Measurements from ENCODE around the gene MAMDC2.
A peak's percentile ranks its signal among the peaks of the same experiment; 100 is the strongest.
"Not testable (repeated sequence)": the region's sequence is repeated elsewhere in the genome, so short reads cannot be mapped to it uniquely, and the experiment has no call there.

Gene MAMDC2

DNA sequence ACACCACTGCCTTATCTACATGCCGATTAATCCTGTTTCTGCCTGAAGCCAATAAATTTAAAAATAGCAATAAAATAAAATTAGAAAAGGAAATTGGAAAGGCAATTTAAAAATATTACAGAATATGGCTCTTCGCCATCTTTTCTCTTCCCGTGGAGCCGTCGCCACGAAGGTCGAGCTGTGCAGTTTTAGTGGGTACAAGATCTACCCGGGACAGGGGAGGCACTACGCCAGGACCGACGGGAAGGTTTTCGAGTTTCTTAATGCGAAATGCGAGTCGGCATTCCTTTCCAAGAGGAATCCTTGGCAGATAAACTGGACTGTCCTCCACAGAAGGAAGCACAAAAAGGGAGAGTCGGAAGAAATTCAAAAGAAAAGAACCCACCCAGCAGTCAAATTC, 173.4 kb downstream of the MAMDC2 start:
- DNase-seq = no peak

DNA sequence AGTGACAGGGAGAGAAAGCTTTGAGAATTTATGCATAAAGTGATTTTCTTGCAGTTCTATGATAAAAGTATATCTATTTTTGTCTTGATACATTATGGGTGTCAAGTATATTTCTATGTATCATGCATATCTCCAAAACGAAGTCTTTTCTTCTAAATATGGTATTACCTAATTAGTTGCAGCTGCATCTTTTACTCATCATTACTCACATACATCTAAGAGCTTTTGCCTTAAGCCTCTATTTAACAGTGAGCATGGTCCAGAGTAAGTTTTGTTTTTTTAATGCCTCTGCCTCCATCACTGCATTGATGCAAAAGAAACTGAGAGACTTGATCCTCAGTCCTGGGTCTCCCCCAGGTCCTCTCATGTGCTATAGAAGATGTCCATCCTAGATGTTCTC, 175.1 kb downstream of the MAMDC2 start:
- DNase-seq = no peak

DNA sequence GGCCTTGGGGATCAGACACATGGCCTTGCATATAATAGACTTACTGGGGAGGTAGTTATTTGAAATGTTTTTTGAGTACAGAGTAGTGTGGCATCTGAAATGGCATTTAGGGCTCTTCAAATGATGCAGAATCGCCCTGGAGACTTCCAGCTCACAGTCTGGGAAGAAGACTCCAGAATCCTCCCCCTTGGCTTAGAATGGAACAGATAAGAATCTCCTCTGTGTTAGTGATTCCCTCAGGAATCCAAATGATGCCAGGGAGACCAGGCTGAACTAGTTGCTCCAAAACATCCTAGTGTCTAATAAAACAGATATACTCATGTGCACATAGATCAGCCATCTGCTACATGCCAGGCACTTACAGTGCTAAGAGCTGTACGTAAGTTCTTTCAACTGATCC, 176.6 kb downstream of the MAMDC2 start:
- DNase-seq = no peak

DNA sequence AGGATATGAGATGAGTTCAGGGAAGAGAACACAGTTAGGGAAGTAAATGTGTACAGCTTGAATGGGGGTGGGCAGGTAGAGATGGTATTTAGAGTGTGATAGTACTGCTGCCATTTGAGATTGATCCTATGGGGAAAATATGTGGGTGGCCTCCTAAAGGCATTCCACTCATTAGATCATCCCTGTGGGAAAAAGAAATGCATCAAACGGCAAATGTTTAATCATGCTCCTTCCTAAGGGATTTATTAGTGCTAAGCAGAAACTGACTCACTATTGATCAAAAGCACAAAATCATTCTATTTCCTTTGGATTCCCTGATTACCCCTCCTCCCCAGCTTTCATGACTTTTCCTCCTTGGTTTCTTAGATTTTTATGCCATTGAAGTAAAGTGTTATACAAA, 178.7 kb downstream of the MAMDC2 start:
- DNase-seq = no peak

DNA sequence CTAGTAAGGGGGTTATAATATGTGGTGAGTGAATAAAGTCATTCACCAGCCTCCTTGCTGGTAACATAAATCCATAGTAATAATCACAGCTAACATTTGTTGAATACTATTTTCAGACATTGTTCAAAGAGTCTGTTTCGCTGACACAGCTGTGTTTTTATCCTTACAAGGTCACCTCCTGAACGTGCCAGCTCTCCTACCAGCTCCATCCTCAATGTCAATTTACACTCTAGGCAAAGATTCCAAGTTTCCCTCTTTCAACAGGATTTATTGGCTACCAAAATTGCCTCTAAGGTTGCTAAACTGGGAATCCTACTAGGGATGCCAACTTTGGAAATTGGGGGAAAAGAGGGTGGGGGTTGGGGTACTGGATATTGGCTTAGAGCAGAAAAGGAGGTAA, 184.5 kb downstream of the MAMDC2 start:
- no peak for DNase-seq

DNA sequence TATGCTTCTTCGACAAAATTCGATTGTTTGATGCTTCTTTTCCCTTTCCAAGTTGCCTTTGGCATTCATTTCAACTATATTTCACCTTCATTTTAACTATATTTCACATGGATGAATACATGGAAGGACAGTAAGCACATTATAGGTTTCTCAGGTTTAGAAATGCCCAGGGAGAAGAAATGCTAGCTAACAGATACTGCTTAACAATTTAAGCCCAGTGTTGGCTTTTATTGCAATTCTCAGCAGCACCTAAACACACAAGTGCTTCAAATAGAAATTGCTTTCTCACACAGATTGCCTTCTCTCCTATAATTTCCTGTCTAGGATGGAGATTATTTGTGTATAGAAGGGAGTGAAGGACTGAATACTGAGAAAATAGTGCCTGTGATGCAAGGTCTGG, 185.0 kb downstream of the MAMDC2 start:
- no peak for DNase-seq

DNA sequence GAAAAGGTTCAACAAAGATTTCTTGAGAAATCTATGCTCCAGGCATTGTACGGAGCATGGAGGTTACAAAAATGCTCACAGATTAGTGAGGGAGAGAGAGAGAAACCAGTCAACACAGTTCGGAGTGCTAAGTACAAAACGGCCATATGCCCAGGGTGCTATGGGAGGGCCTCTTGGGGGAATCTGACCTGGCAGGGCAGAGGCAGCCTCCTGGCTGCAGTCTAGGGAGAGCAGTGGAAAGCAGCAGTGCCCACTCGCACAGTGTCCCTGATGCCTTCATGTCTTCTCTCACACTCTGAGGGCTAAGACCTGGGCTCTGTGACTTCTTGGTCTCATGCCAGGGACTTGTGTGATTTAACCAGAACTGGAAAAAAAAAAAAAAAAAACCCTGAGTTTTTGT, 185.4 kb downstream of the MAMDC2 start:
- no peak for DNase-seq

DNA sequence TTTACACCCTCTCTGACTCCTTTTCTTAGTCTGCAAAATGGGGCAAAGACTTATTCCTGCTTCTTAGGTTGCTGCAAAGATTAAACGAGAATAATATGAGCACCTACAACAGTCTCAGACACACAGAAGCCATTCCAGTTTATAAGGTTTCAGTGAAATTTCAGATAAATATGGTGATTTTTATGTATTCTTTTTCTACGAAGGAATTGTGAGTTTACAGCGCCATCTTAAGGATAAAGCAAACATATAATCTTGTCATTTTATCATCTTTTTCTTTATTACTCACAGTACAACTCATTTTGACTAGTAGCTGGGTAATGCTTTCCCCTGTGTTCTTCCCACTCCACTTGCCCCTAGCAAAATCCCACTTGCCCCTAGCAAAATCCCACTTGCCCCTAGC, 185.9 kb downstream of the MAMDC2 start:
- DNase-seq = no peak

DNA sequence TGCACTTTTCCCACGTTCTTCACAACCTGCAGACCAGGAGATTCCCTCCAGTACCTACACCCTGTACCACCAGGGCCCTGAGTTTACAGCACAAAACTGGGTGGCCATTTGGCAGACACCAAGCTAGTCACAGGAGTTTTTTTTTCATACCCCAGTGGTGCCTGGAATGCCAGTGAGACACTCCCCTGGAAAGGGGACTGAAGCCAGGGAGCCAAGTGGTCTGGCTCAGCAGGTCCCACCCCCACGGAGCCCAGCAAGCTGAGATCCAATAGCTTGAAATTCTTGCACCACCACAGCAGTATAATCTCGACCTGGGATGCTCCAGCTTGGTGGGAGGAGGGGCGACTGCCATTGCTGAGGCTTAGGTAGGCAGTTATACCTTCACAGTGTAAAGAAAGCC, 188.8 kb downstream of the MAMDC2 start:
- no peak for DNase-seq

DNA sequence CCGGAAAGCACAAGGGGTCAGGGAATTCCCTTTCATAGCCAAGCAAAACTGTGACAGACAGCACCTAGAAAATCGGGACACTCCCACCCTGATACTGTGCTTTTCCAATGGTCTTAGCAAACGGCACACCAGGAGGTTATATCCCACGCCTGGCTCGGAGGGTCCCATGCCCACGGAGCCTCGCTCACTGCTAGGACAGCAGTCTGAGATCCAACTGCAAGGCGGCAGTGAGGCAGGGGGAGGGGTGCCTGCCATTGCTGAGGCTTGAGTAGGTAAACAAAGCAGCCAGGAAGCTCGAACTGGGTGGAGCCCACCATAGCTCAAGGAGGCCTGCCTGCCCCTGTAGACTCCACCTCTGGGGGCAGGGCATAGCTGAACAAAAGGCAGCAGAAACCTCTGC, 190.6 kb downstream of the MAMDC2 start:
- not testable (repeated sequence) for DNase-seq

DNA sequence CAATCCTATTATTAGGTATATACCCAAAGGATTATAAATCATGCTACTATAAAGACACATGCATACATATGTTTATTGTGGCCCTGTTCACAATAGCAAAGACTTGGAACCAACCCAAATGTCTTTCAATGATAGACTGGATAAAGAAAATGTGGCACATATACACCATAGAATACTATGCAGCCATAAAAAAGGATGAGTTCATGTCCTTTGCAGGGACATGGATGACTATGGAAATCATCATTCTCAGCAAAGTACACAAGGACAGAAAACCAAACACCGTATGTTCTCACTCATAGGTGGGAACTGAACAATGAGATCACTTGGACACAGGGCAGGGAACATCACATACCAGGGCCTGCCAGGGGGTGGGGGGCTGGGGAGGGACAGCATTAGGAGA, 202.3 kb downstream of the MAMDC2 start:
- not testable (repeated sequence) for DNase-seq

DNA sequence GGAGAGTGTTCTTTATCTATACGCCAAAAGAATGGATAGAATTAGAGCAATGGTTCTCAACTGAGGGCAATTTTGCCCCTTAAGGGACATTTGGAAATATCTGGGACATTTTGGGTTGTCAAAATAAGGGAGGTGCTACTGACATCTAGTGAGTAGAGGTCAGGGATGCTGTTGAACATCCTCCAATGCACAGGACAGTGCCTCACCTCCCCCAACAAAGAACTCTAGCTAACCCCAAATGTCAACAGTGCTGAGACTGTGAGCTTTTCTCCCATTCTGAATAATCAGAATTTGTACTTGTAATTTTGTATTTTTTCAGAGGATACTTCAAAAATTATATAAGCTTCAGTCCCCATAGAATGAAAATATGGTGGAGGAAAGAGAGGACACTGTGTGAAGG, 206.6 kb downstream of the MAMDC2 start:
- DNase-seq = no peak

DNA sequence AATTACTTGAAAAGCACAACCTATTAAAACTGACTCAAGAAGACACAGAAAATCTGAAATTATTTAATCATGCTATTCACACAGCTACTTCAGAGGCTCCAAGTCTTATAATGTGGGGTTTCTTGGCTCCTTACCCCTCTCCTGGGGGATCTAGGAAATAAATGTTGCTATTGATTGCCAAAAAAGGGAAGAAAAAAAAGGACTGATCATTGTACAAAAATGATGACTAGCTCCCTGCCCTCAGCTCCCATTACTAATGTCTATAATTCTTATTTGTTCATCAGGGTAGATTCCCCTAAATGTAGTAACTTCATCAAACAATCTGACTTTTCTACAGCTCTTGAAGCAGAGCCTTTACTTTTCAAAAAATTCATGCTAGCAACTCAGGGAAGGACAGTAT, 211.8 kb downstream of the MAMDC2 start:
- no peak for DNase-seq

DNA sequence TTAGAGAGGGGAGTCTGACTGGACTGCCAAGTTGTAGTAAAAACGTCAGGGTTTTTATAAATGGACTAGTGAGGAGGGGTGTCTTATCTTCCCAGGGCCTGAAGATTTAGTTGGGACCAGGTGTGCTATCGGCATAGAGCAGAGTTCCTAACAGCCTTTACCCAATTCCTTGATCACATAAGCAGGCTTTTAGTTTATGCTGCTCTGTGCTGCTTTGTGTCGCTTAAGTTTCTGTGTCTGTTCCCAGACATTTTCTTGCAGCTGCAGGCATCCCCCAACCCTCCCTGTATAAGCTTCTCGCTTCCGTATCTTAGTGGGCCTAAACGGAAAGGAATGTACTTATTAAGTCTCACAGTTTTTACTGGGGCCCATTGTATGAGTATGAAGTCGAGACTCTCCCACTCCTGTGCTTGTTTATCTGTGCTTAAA, 212.5 kb downstream of the MAMDC2 start:
- no peak for DNase-seq

DNA sequence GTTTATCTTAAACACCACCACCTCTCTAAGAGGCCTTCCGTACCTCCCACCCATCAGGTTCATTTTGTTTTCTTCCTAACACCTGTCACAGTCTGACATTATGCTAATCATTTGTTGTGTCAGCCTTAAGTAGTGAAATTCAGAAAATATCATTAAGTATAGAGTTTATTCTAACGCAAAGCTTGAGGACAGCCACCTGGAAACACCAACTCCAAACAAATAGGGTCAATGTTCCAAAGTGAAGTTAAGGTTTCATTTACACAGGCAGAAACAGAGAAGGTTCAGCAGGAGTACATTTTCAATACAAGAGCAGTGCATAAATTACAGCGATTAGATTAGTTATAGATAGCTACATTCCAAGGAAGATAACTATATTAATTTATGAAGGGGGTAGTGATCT, 213.9 kb downstream of the MAMDC2 start:
- no peak for DNase-seq

DNA sequence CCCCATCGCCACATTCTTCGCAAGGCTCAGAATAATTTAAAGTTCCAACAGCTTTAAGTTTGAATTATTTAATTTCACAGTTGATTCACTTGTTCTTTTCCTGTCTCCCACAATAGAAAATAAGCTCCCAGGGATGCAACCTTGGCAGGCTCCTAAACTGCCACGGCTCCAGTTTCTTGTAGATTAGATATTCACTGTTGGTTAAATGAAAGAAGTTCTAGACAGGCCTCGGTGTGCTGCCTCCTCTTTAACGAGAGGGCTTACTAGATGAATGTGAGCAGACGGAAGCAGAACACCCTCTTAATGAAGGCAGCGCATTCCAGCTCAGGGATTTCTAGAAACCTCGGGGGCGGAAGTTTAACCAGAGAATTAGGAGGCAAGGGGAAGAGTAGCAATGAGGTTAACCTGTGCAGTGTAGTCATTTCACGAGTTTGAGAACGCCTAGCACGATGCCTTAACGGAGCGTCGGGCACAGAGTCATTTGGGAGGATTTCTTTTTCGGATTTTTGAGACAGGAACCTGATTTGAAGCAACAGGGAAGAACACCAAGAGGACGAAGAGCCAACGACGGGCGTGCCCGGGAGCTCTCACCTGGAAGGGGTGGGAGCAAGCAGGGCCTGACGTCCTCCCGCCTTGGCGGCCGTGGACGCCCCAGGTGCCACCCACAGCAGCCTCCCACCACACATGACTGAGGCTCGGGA, 214.5 kb downstream of the MAMDC2 start:
- DNase-seq = no peak

DNA sequence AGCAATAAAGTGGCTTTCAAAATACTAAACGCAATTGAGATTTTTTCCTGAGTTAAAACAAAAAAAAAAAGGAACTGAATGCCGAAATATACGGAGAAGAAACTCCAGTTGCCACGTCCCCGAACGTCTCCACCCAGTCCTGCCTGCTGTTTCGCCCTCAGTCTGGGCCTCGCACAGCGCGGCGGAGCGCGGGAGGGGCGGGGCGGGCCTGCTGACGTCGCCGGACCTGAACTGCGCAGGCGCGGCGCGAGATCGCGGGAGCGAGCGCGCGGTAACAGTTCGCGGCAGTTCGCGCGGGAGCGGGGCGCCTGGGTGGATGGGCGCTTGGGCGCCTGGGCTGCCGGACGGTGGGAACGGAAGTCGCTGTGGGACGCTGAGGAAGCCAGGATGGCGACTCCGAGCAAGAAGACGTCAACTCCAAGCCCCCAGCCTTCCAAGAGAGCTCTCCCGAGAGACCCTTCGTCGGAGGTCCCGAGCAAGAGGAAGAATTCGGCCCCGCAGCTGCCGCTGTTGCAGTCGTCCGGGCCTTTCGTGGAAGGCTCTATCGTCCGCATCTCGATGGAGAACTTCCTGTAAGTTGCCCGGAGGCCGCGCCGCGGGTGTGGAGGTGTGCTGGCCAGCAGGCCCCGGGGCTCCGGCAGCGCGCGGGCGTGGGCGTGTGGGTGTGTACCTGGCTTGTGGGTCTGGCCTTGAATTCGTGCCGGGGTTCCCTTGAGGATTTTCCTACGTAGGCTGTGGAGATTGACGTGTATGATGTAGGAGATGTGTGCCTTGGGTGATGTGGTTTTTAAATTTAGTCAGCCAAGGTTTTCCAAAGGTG, 215.3 kb downstream of the MAMDC2 start, which contains the start of gene SMC5:
SMC5 (plus strand) TSS at position 287 of the 820 bp plus-strand sequence; CDS start at position 388, 101 bp downstream.
- peak; percentile 89 for DNase-seq

DNA sequence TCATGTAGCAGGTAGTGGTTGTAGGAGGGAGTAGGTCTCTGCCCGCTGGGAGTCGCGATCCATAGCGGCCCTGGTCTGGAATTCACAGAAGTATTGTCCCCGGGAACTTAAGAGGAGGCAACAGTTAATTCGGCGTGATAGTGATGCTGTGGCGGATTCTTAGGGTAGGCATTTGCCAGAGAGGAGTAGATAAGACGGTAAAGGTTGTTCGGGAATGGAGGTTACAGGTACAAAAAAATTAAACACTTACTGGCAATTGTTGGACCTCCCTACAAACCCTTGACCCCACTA, 215.8 kb downstream of the MAMDC2 start:
- DNase-seq = no peak

DNA sequence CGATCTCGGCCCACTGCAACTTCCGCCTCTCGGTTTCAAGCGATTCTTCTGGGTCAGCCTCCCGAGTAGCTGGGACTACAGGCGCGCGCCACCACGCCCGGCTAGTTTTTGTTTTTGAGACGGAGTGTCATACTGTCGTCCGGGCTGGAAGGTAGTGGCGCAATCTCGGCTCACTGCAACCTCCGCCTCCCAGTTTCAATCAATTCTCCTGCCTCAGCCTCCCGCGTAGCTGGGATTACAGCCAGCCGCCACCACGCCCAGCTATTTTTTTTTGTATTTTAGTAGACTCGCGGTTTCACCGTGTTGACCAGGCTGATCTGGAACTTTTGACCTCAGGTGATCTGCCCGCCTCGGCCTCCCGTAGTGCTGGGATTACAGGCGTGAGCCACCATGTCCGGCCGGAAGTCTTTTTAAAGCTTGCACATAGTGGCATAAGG, 216.4 kb downstream of the MAMDC2 start:
- DNase-seq = no peak

DNA sequence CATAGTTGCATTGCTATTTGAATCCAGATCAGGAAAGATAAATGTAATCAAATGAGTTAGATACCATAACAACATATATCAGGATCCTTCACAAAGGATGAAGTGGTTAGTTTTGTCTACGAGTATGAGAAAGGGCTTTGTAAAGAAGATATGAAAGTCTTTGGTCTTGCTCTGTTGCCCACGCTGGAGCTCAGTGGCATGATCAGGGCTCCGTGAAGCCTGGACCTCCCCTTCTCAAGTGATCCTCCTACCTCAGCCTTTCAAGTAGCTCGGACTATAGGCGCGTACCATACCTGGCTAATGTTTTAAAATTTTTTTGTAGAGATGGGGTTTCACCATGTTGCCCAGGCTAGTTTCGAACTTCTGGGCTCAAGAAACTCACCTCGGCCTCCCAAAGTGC, 217.0 kb downstream of the MAMDC2 start:
- DNase-seq = no peak

DNA sequence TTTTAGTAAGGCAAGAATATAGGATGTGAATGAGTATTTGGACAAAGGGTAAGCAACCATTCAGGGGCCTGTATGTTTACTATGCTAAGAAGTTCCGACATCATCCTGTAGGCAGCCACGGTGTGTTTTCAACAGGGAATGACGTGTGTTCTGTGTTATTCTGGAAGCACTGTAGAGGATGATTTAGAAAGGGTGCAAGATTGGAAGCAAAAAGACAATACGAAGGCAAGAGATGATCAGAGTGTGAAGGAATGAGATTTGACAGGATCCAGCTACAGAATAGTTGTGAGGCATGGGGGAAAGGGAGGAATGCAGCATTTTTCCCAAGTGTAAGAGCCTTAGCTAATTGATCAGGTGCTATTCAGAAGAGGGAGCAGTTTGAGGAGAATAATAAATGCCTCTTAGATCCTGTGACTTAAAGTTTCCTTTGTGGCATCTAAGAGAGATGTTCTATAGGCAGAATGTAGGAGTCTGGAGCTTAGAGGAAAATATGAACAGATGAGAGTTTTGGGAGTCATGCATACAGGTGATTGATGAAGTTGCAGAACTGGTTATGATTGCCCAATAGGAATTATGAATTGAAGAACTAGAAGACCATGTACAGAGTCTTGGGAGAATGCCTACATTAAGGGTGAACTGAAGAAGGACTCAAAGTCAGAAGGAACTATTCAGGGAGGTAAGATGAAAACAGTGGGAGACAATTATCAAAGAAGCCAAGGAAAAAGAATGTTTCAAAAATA, 217.7 kb downstream of the MAMDC2 start:
- no peak for DNase-seq

DNA sequence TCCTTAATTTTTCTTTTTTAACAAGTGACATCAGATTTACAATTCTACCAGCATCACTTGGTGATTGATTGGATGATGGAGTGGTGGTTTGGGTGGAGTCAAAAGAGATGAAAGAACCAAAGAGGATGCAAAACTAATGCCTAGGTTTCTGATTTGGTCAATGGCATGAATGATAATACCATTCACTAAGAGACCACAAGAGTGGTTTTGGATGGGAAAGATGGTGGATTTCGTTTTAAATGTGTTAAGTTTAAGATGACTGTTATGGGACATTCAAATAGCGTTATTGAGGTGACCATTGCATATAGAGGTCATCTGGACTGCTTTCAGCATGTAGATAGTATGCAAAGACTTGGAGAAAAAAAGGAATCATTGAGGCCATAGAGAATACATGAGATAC, 218.7 kb downstream of the MAMDC2 start:
- no peak for DNase-seq

DNA sequence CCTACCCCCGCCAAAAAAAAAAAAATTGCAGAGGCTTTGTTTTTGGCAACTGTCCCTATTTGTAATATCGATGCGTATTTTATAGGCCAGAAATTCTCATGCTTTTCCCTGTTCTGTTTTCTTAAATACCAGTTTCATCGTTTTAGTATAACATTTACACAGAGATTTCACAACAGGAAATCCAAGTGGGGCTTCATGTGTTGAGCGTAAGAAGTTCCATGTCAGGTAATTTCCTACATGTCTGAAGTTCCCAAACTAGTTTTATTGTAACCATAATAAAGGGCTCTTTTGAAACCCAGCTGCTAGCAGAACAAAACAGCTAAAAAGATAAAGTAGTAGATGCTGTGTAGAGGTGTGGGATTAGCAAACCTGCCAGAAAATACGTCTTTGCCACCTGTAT, 219.3 kb downstream of the MAMDC2 start:
- no peak for DNase-seq

DNA sequence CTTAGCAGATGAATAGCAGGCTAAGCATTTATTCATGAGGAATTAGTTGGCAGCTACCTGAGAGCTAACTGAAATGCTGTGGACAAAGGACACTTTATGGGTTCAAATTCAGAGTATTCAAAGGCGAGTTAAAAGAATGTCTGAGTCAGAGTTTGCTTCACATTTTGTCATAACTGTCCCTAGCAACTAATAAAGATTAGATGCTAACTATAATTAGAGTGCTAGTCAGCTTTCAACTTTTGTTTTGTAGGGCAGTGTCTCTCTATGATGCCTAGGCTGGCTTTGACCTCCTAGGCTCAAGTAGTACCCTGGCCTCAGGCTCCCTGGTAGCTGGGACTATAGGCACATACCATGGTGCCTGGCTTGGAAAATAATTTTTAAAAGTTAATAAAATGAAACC, 219.8 kb downstream of the MAMDC2 start:
- no peak for DNase-seq
